ENCODE data around the gene ACOT7. TPM values are rescaled to one million over a fixed set of nuclear protein-coding genes. Genes with fewer than 3 reads are reported as not detected.
A peak's percentile ranks its signal among the peaks of the same experiment; 100 is the strongest.

The ACOT7 gene
- total and polyA plus RNA-seq, 2 donors (not counting 1 experiment from before 2014, with no cell fraction given): 4.2 to 4.6 TPM

DNA sequence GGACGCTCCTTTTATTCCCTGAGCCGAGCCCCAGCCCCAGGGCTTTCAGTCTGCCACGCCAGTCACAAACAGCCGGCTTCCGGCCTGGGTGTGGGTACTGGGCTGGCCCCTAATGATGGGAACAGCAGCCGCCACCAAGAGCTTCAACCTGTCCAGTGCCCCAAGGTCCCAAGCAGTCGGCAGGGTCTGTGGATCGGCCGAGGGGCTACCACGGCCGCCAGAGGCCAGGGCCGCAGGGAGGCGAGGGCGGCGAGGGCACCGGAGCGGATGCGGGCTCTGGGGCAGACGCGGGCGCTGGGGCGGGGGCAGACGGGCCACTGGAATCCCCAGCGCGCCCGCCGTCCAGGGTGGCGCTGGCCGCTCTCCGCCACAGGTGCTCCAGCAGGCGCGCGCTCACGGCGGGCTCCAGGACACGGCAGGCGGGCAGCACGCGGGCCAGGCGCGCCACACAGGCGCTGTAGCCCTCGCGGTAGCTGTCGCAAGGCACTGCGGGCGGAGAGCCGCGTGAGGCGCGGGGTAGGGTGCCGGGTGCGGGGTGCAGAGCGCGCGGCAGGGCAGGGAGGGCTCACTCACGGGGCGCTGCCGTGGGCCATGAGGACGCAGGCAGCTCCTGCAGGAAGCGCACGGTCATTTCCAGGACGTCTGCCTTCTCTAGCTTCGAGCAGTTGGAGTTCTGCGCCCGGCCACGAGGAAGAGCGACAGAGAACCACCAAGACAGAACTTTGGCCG lies 25.3 kb upstream of the ACOT7 start:
- Histone ChIP-seq H3K27ac (ENCODE audit: low read length in 2 of 2) (no peak overlapping the region), H3K9ac (ENCODE audit: low read length) (no peak overlapping the region), H3K4me3 (ENCODE audit: control extremely low read depth in 1 of 5, extremely low read depth in 1 of 5, insufficient read depth in 1 of 5, low read depth in 2 of 5, low read length in 4 of 5) (no peak overlapping the region), H3K9me3 (ENCODE audit: control extremely low read depth in 1 of 3, control insufficient read depth in 2 of 3, insufficient read depth in 1 of 3, low read length in 2 of 3) (peaks cover 0 to under 1% (median 0%) of the 10 kb centered on the region in 3 donors), H3K4me1 (ENCODE audit: control insufficient read depth in 2 of 2, insufficient read depth in 2 of 2, low read length in 2 of 2) (peaks cover 20 to 31% of the 10 kb centered on the region in 2 donors), H3K4me2 (replicated peaks; ENCODE audit: low read depth, low read length, poor library complexity, severe bottlenecking) (peak overlapping the region; percentile 71), H3K27me3 (replicated peaks in 1 of 4; ENCODE audit: control extremely low read depth in 1 of 4, control insufficient read depth in 3 of 4, insufficient read depth in 4 of 4, low read length in 3 of 4) (peaks cover 0 to 73% (median 31%) of the 10 kb centered on the region in 4 experiments), H3K79me2 (ENCODE audit: control insufficient read depth, insufficient read depth, low read length) (no peaks in the 10 kb centered on the region), H4K20me1 (ENCODE audit: control insufficient read depth, insufficient read depth, low read length, poor library complexity, severe bottlenecking) (no peaks in the 10 kb centered on the region), H3K36me3 (replicated peaks in 1 of 2; ENCODE audit: control extremely low read depth in 1 of 2, control insufficient read depth in 1 of 2, extremely low read depth in 1 of 2, insufficient read depth in 2 of 2, low read length in 1 of 2) (no peaks in the 10 kb centered on the region), H2AFZ (ENCODE audit: insufficient read depth, low read depth, low read length, poor library complexity, severe bottlenecking) (no peak overlapping the region)
- DNase-seq (no peak), ATAC-seq (ENCODE audit: low read depth) (no peak)
- Mint-ChIP-seq H3K9me3 (ENCODE audit: insufficient read depth) (no peaks in the 10 kb centered on the region), H3K4me3 (peak overlapping the region; percentile 47), H3K4me1 (peaks cover 12% of the 10 kb centered on the region), H3K27me3 (peaks cover 53% of the 10 kb centered on the region), H3K27ac (no peak overlapping the region)
- intact Hi-C loops (cut with micrococcal nuclease): no loop called here
- 14% methylated on average over 68 of the region's 69 CpGs for WGBS (ENCODE audit: insufficient coverage)
- POLR2A ChIA-PET: no interaction called here
- TF ChIP-seq, protein P1, sequence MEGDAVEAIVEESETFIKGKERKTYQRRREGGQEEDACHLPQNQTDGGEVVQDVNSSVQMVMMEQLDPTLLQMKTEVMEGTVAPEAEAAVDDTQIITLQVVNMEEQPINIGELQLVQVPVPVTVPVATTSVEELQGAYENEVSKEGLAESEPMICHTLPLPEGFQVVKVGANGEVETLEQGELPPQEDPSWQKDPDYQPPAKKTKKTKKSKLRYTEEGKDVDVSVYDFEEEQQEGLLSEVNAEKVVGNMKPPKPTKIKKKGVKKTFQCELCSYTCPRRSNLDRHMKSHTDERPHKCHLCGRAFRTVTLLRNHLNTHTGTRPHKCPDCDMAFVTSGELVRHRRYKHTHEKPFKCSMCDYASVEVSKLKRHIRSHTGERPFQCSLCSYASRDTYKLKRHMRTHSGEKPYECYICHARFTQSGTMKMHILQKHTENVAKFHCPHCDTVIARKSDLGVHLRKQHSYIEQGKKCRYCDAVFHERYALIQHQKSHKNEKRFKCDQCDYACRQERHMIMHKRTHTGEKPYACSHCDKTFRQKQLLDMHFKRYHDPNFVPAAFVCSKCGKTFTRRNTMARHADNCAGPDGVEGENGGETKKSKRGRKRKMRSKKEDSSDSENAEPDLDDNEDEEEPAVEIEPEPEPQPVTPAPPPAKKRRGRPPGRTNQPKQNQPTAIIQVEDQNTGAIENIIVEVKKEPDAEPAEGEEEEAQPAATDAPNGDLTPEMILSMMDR (IDR thresholded peaks at IDR 0.05): no peak
- no peak for TF ChIP-seq EZH2 (IDR thresholded peaks at IDR 0.05; ENCODE audit: borderline replicate concordance, insufficient read depth, low read depth, low read length, poor library complexity, severe bottlenecking)
- CTCF ChIA-PET: interaction anchor here (6.1 kb wide), 1 partner anchor 20 kb away, joined by 53 read pairs; no protein-coding TSS in a partner anchor

DNA sequence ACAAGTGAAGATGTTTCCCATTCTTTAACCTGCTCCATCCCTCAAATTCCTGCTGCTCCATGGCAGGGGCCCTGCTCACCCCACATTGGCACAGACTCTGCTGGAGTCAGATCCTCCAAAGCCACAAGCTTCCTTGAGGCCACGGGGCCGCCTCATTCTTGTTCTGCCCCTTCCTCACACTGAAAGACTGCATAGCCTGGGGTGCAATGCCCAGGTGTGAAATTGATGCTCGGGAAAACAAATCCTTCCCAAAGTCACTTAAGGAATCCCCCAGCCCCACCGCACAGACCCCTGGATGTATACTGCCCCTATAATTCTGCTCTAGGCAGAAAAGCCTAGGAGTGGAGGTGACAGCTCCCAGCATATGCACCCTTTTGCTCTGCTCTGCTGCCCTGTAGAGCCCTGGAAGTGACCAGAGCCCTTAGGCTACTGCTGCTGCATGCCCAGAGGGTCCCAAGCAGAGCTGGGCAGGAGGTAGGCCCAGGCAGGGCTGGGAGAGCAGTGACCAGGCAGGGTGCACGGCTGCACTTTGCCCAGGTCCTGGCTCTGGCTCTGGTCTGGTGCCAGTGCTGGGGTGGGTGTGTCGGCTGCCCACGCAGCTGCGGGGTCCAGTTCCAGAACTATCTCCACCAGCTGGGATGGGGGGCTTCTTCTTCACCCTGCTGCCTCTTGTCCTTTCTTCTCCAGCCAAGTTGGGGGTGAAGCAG lies 24.5 kb upstream of the ACOT7 start:
- intact Hi-C loops (cut with micrococcal nuclease): no loop called here
- Mint-ChIP-seq H3K4me3 (no peak overlapping the region), H3K27ac (no peak overlapping the region), H3K27me3 (peaks cover 52% of the 10 kb centered on the region), H3K4me1 (peaks cover 6% of the 10 kb centered on the region), H3K9me3 (ENCODE audit: insufficient read depth) (no peaks in the 10 kb centered on the region)
- TF ChIP-seq, protein P1 (IDR thresholded peaks at IDR 0.05): no peak
- TF ChIP-seq EZH2 (IDR thresholded peaks at IDR 0.05; ENCODE audit: borderline replicate concordance, insufficient read depth, low read depth, low read length, poor library complexity, severe bottlenecking): no peak
- ATAC-seq (ENCODE audit: low read depth) (no peak), DNase-seq (no peak)
- H3K9ac ChIP-seq (ENCODE audit: low read length): no peak overlapping the region
- H3K27ac ChIP-seq (ENCODE audit: low read length in 2 of 2): no peak overlapping the region
- no peaks in the 10 kb centered on the region for H3K36me3 ChIP-seq (replicated peaks in 1 of 2; ENCODE audit: control extremely low read depth in 1 of 2, control insufficient read depth in 1 of 2, extremely low read depth in 1 of 2, insufficient read depth in 2 of 2, low read length in 1 of 2)
- 74% methylated on average over 7 of the region's 8 CpGs for whole genome bisulfite sequencing (ENCODE audit: insufficient coverage)
- no peak overlapping the region for H2AFZ ChIP-seq (ENCODE audit: insufficient read depth, low read depth, low read length, poor library complexity, severe bottlenecking)
- H3K79me2 ChIP-seq (ENCODE audit: control insufficient read depth, insufficient read depth, low read length): no peaks in the 10 kb centered on the region
- H3K4me3 ChIP-seq (ENCODE audit: control extremely low read depth in 1 of 5, extremely low read depth in 1 of 5, insufficient read depth in 1 of 5, low read depth in 2 of 5, low read length in 4 of 5): no peak overlapping the region
- peaks cover 13 to 23% of the 10 kb centered on the region in 2 donors for H3K4me1 ChIP-seq (ENCODE audit: control insufficient read depth in 2 of 2, insufficient read depth in 2 of 2, low read length in 2 of 2)
- peaks cover 0 to 68% (median 27%) of the 10 kb centered on the region in 4 experiments for H3K27me3 ChIP-seq (replicated peaks in 1 of 4; ENCODE audit: control extremely low read depth in 1 of 4, control insufficient read depth in 3 of 4, insufficient read depth in 4 of 4, low read length in 3 of 4)
- no peaks in the 10 kb centered on the region for H4K20me1 ChIP-seq (ENCODE audit: control insufficient read depth, insufficient read depth, low read length, poor library complexity, severe bottlenecking)
- ChIA-PET CTCF (interaction anchor here (6.1 kb wide), 1 partner anchor 21 kb away, joined by 53 read pairs; no protein-coding TSS in a partner anchor), POLR2A (no interaction called here)
- no peak overlapping the region for H3K4me2 ChIP-seq (replicated peaks; ENCODE audit: low read depth, low read length, poor library complexity, severe bottlenecking)
- H3K9me3 ChIP-seq (ENCODE audit: control extremely low read depth in 1 of 3, control insufficient read depth in 2 of 3, insufficient read depth in 1 of 3, low read length in 2 of 3): no peaks in the 10 kb centered on the region
